Measurements from ENCODE around the gene PDGFRB.

PDGFRB gene

GRCh38 chr5:150168864-150169263 lies 13.2 kb upstream of the PDGFRB start:
- CTCF ChIA-PET = interaction anchor here (1.1 to 1.5 kb wide), 2 partner anchors 10 to 40 kb away, joined by 4 read pairs; no protein-coding TSS in a partner anchor
- POLR2A ChIA-PET = no interaction called here
- TF ChIP-seq ZNF394 (tag by site-specific recombination; IDR thresholded peaks at IDR 0.05; ENCODE audit: borderline replicate concordance) (no peak), ZNF175 (tag by site-specific recombination; IDR thresholded peaks at IDR 0.05) (no peak), ZNF311 (tag by site-specific recombination; IDR thresholded peaks at IDR 0.05; ENCODE audit: borderline replicate concordance) (no peak), ZNF266 (tag by site-specific recombination; IDR thresholded peaks at IDR 0.05; ENCODE audit: low read depth) (no peak), BCL11B (tag by site-specific recombination; IDR thresholded peaks at IDR 0.05; ENCODE audit: low read depth) (no peak), ZNF169 (tag by site-specific recombination; IDR thresholded peaks at IDR 0.05) (no peak), ZNF157 (tag by site-specific recombination; IDR thresholded peaks at IDR 0.05) (no peak), ZNF433 (tag by site-specific recombination; IDR thresholded peaks at IDR 0.05; ENCODE audit: low read depth) (no peak), OVOL3 (tag by site-specific recombination; IDR thresholded peaks at IDR 0.05) (no peak), ZFP69B (tag by site-specific recombination; IDR thresholded peaks at IDR 0.05) (no peak), ZNF350 (tag by site-specific recombination; IDR thresholded peaks at IDR 0.05) (no peak), ZNF48 (tag by site-specific recombination; IDR thresholded peaks at IDR 0.05) (no peak), ZNF518A (tag by site-specific recombination; conservative IDR thresholded peaks at IDR 0.05; ENCODE audit: low read depth) (no peak), KLF1 (tag by site-specific recombination; IDR thresholded peaks at IDR 0.05) (no peak), ZNF184 (tag by site-specific recombination; IDR thresholded peaks at IDR 0.05) (no peak), ZNF558 (tag by site-specific recombination; IDR thresholded peaks at IDR 0.05) (no peak), ZNF514 (tag by site-specific recombination; IDR thresholded peaks at IDR 0.05) (no peak), ZNF16 (tag by site-specific recombination; IDR thresholded peaks at IDR 0.05; ENCODE audit: low read depth) (no peak), ZBTB8A (tag by site-specific recombination; IDR thresholded peaks at IDR 0.05) (no peak), ZNF121 (tag by site-specific recombination; IDR thresholded peaks at IDR 0.05) (no peak)
- Histone ChIP-seq H3K4me3 (ENCODE audit: low read depth, low read length) (no peak overlapping the region), H3K36me3 (ENCODE audit: control insufficient read depth in 2 of 2, insufficient read depth in 1 of 2, low read length in 2 of 2) (no peaks in the 10 kb centered on the region), H3K27ac (ENCODE audit: extremely low read depth, low read depth, low read length) (no peak overlapping the region), H3K4me1 (ENCODE audit: control insufficient read depth, insufficient read depth, low read length) (no peaks in the 10 kb centered on the region), H3K9me3 (ENCODE audit: control insufficient read depth, insufficient read depth, low read depth, low read length) (no peaks in the 10 kb centered on the region)

- H3K4me1 ChIP-seq (ENCODE audit: control insufficient read depth, insufficient read depth, low read length) = no peaks in the 10 kb centered on the region
- no peaks in the 10 kb centered on the region for H3K36me3 ChIP-seq (ENCODE audit: control insufficient read depth in 2 of 2, insufficient read depth in 1 of 2, low read length in 2 of 2)
- H3K9me3 ChIP-seq (ENCODE audit: control insufficient read depth, insufficient read depth, low read depth, low read length) = no peaks in the 10 kb centered on the region
- H3K4me3 ChIP-seq (ENCODE audit: low read depth, low read length) = no peak overlapping the region
- ChIA-PET POLR2A (no interaction called here), CTCF (interaction anchor here (1.1 to 1.5 kb wide), 2 partner anchors 11 to 39 kb away, joined by 4 read pairs; no protein-coding TSS in a partner anchor)
- H3K27ac ChIP-seq (ENCODE audit: extremely low read depth, low read depth, low read length) = no peak overlapping the region
- TF ChIP-seq ZNF114 (tag by site-specific recombination; IDR thresholded peaks at IDR 0.05) (no peak), ZFHX2 (tag by site-specific recombination; conservative IDR thresholded peaks at IDR 0.05) (no peak), GLIS1 (tag by site-specific recombination; IDR thresholded peaks at IDR 0.05) (no peak), ZNF16 (tag by site-specific recombination; IDR thresholded peaks at IDR 0.05; ENCODE audit: low read depth) (no peak), ZNF302 (tag by site-specific recombination; IDR thresholded peaks at IDR 0.05; ENCODE audit: low read depth) (no peak), AEBP2 (tag by site-specific recombination; IDR thresholded peaks at IDR 0.05; ENCODE audit: borderline replicate concordance) (no peak), PRDM1 (tag by site-specific recombination; IDR thresholded peaks at IDR 0.05) (no peak), ZBTB8A (tag by site-specific recombination; IDR thresholded peaks at IDR 0.05) (no peak), ZNF311 (tag by site-specific recombination; IDR thresholded peaks at IDR 0.05; ENCODE audit: borderline replicate concordance) (no peak), ZBTB7A (tag by site-specific recombination; IDR thresholded peaks at IDR 0.05; ENCODE audit: low read depth) (no peak), ZNF629 (tag by site-specific recombination; IDR thresholded peaks at IDR 0.05) (no peak), ZSCAN30 (tag by site-specific recombination; IDR thresholded peaks at IDR 0.05) (no peak), SCRT1 (tag by site-specific recombination; IDR thresholded peaks at IDR 0.05; ENCODE audit: borderline replicate concordance) (no peak), ZNF529 (tag by site-specific recombination; IDR thresholded peaks at IDR 0.05; ENCODE audit: insufficient replicate concordance) (no peak), ZNF510 (tag by site-specific recombination; IDR thresholded peaks at IDR 0.05; ENCODE audit: insufficient replicate concordance) (no peak)
These were observed 12.3 kb upstream of the PDGFRB start for GRCh38 chr5:150167908-150168307.

Data from HEK293 (cell line).